ENCODE results near the gene MC1R.

DNA sequence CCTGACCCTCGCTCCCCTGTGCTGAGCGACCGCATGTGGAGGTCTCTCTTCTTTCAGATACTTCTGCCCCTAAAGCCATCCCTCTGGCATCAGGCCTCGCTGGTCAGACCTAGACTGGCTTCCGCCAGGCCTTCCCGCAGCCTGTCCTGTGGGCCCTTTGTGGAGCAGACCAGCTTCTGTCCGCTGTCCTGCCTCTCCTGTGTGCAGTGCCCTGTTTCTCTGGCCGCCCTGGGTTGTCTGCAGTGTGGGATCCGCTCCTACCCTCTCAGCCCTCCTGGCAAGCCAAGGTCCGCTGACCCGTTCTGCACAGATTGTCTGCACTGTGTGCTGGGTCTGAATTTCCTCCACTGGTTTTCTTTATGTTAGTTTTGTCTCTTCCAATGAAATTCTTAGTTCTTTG is 21.5 kb upstream of the MC1R start:
- TF ChIP-seq CTCF (conservative IDR thresholded peaks at IDR 0.05; ENCODE audit: low read length) (no peak), EZH2phosphoT487 (IDR thresholded peaks at IDR 0.05; ENCODE audit: borderline replicate concordance, low read depth, low read length) (no peak)

Data from OCI-LY7 (cell line).